ENCODE measurements around the gene GABRQ.

The GABRQ gene

GRCh38 chrX:152639426-152639825 lies 1.7 kb downstream of the GABRQ start:
- no peak for TF ChIP-seq OSR1 (CRISPR knock-in tag; IDR thresholded peaks at IDR 0.05)
- no peak for TF ChIP-seq ZC3H10 (CRISPR knock-in tag; IDR thresholded peaks at IDR 0.05)
- TF ChIP-seq ZNF565 (CRISPR knock-in tag; conservative IDR thresholded peaks at IDR 0.05; ENCODE audit: low read depth): no peak
- no peak for ATAC-seq

GRCh38 chrX:152640034-152640818 lies 2.5 kb downstream of the GABRQ start:
- no peak for TF ChIP-seq ZFP30 (CRISPR knock-in tag; IDR thresholded peaks at IDR 0.05)
- no peak for TF ChIP-seq PPARA (CRISPR knock-in tag; IDR thresholded peaks at IDR 0.05; ENCODE audit: borderline replicate concordance)
- TF ChIP-seq, protein P1, sequence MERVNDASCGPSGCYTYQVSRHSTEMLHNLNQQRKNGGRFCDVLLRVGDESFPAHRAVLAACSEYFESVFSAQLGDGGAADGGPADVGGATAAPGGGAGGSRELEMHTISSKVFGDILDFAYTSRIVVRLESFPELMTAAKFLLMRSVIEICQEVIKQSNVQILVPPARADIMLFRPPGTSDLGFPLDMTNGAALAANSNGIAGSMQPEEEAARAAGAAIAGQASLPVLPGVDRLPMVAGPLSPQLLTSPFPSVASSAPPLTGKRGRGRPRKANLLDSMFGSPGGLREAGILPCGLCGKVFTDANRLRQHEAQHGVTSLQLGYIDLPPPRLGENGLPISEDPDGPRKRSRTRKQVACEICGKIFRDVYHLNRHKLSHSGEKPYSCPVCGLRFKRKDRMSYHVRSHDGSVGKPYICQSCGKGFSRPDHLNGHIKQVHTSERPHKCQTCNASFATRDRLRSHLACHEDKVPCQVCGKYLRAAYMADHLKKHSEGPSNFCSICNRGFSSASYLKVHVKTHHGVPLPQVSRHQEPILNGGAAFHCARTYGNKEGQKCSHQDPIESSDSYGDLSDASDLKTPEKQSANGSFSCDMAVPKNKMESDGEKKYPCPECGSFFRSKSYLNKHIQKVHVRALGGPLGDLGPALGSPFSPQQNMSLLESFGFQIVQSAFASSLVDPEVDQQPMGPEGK (CRISPR knock-in tag; IDR thresholded peaks at IDR 0.05; ENCODE audit: borderline replicate concordance): no peak
- TF ChIP-seq, protein P2, sequence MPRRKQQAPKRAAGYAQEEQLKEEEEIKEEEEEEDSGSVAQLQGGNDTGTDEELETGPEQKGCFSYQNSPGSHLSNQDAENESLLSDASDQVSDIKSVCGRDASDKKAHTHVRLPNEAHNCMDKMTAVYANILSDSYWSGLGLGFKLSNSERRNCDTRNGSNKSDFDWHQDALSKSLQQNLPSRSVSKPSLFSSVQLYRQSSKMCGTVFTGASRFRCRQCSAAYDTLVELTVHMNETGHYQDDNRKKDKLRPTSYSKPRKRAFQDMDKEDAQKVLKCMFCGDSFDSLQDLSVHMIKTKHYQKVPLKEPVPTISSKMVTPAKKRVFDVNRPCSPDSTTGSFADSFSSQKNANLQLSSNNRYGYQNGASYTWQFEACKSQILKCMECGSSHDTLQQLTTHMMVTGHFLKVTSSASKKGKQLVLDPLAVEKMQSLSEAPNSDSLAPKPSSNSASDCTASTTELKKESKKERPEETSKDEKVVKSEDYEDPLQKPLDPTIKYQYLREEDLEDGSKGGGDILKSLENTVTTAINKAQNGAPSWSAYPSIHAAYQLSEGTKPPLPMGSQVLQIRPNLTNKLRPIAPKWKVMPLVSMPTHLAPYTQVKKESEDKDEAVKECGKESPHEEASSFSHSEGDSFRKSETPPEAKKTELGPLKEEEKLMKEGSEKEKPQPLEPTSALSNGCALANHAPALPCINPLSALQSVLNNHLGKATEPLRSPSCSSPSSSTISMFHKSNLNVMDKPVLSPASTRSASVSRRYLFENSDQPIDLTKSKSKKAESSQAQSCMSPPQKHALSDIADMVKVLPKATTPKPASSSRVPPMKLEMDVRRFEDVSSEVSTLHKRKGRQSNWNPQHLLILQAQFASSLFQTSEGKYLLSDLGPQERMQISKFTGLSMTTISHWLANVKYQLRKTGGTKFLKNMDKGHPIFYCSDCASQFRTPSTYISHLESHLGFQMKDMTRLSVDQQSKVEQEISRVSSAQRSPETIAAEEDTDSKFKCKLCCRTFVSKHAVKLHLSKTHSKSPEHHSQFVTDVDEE (CRISPR knock-in tag; IDR thresholded peaks at IDR 0.05): no peak
- TF ChIP-seq BACH2 (CRISPR knock-in tag; IDR thresholded peaks at IDR 0.05; ENCODE audit: borderline replicate concordance): no peak
- no peak for TF ChIP-seq ISL1 (CRISPR knock-in tag; IDR thresholded peaks at IDR 0.05)
- no peak for TF ChIP-seq ZNF8 (CRISPR knock-in tag; IDR thresholded peaks at IDR 0.05)
- TF ChIP-seq ZC3H10 (CRISPR knock-in tag; IDR thresholded peaks at IDR 0.05): no peak
- no peak for TF ChIP-seq GLIS3 (CRISPR knock-in tag; IDR thresholded peaks at IDR 0.05)
- no peak for ATAC-seq

DNA sequence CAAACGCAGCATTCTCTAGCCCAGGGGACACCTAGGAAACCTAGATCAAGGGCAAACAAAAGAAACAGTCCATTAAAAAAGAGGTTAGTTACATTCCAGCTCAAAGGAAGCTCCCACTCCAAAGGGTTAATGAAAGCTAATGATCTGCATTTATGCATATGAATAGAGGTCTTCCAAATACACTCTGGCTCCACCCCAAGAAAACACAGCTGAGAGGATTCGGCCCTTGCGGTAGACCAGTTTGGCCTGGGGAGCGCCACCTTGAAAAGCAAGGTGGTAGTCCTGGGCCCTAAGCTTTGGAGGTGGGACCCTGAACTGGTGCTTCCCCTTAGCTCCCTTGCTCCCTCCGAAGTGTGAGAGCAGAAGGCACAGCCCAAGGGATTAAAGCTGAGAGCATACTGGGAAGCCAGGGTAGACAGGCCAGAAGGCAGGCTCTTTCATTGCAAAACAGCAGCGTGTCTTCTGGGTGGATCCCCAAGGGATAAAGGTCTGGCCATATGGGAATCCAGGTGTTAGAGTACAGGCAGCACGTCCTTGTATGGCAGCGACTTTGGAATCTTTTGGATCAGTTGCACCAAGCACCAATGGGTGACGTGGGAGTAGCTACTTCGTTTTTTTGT lies 3.7 kb downstream of the GABRQ start:
- ATAC-seq: no peak

GRCh38 chrX:152641996-152642395 lies 4.3 kb downstream of the GABRQ start:
- peak; percentile 80 for ATAC-seq
- no peak for TF ChIP-seq ISL1 (CRISPR knock-in tag; IDR thresholded peaks at IDR 0.05)
- no peak for TF ChIP-seq TCF4 (CRISPR knock-in tag; IDR thresholded peaks at IDR 0.05; ENCODE audit: borderline replicate concordance)
- TF ChIP-seq PPARA (CRISPR knock-in tag; IDR thresholded peaks at IDR 0.05; ENCODE audit: borderline replicate concordance): no peak
- TF ChIP-seq ESRRG (CRISPR knock-in tag; IDR thresholded peaks at IDR 0.05): no peak
- no peak for TF ChIP-seq ARNTL (CRISPR knock-in tag; IDR thresholded peaks at IDR 0.05; ENCODE audit: borderline replicate concordance, low read depth)
- no peak for TF ChIP-seq ZC3H10 (CRISPR knock-in tag; IDR thresholded peaks at IDR 0.05)
- TF ChIP-seq, protein P3, sequence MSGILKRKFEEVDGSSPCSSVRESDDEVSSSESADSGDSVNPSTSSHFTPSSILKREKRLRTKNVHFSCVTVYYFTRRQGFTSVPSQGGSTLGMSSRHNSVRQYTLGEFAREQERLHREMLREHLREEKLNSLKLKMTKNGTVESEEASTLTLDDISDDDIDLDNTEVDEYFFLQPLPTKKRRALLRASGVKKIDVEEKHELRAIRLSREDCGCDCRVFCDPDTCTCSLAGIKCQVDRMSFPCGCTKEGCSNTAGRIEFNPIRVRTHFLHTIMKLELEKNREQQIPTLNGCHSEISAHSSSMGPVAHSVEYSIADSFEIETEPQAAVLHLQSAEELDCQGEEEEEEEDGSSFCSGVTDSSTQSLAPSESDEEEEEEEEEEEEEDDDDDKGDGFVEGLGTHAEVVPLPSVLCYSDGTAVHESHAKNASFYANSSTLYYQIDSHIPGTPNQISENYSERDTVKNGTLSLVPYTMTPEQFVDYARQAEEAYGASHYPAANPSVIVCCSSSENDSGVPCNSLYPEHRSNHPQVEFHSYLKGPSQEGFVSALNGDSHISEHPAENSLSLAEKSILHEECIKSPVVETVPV (CRISPR knock-in tag; IDR thresholded peaks at IDR 0.05): no peak

More for the DNA sequence above, 3.7 kb downstream of the GABRQ start:
- TF ChIP-seq ZC3H10 (CRISPR knock-in tag; IDR thresholded peaks at IDR 0.05) (no peak), ZNF8 (CRISPR knock-in tag; IDR thresholded peaks at IDR 0.05) (no peak), SNAI2 (CRISPR knock-in tag; IDR thresholded peaks at IDR 0.05) (no peak), ESRRG (CRISPR knock-in tag; IDR thresholded peaks at IDR 0.05) (no peak), ARNTL (CRISPR knock-in tag; IDR thresholded peaks at IDR 0.05; ENCODE audit: borderline replicate concordance, low read depth) (no peak), ZNF565 (CRISPR knock-in tag; conservative IDR thresholded peaks at IDR 0.05; ENCODE audit: low read depth) (no peak)

GRCh38 chrX:152642931-152643564 lies 5.4 kb downstream of the GABRQ start:
- TF ChIP-seq PPARA (CRISPR knock-in tag; IDR thresholded peaks at IDR 0.05; ENCODE audit: borderline replicate concordance): no peak
- TF ChIP-seq, protein P1 (CRISPR knock-in tag; IDR thresholded peaks at IDR 0.05; ENCODE audit: borderline replicate concordance): no peak
- no peak for TF ChIP-seq ZNF565 (CRISPR knock-in tag; conservative IDR thresholded peaks at IDR 0.05; ENCODE audit: low read depth)
- TF ChIP-seq POU6F1 (CRISPR knock-in tag; IDR thresholded peaks at IDR 0.05; ENCODE audit: borderline replicate concordance, low read depth): no peak
- TF ChIP-seq TOX (CRISPR knock-in tag; IDR thresholded peaks at IDR 0.05; ENCODE audit: borderline replicate concordance): no peak
- TF ChIP-seq TCF4 (CRISPR knock-in tag; IDR thresholded peaks at IDR 0.05; ENCODE audit: borderline replicate concordance): no peak
- no peak for ATAC-seq
